BE2C (cell line): ENCODE measurements around the gene PRPS1.

Source experiments
- DNase-seq: peaks from one replicate; pipeline ENCODE4 v3.0.0-alpha.2; 2020
- H3K27me3 ChIP-seq: fragments of 250-450 bp; sonication (Bioruptor Pico); 2 replicates; pipeline ENCODE4 v1.5.1; 2020; ENCODE audit warnings: mild to moderate bottlenecking
- H3K36me3 ChIP-seq: fragments of 250-450 bp; sonication (Bioruptor Pico); 2 replicates; pipeline ENCODE4 v1.5.1; 2020; ENCODE audit warnings: mild to moderate bottlenecking
- H3K4me1 ChIP-seq: fragments of 250-450 bp; sonication (Bioruptor Pico); 2 replicates; pipeline ENCODE4 v1.5.1; 2020
- H3K4me3 ChIP-seq: 2 replicates; pipeline ENCODE4 v1.5.1; 2011; ENCODE audit warnings: low read depth, low read length
- H3K9me3 ChIP-seq: fragments of 250-450 bp; sonication (Bioruptor Pico); 2 replicates; pipeline ENCODE4 v1.5.1; 2020
- CTCF ChIP-seq: IDR thresholded peaks from 2 replicates; pipeline ENCODE4 v1.5.1; 2012; ENCODE audit warnings: mild to moderate bottlenecking, low read depth, low read length

PRPS1 gene

DNA sequence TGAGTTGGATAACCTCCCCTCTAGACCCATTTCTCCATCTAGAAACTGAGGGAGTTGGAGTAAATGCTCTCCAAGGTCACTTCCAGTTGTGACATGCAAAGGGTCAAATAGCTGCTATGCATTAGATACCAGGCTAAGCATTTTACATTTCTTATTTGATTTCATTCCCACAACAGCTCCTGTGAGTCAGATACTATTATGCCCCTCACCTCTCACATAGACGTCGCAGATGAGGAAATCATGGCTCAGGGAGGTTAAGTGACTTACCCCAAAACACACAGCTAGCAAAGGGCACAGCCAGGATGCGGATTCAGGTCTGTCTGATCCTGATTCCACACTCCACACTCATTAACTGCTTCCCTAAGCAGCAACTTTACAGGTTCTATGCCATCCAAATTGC, 57.7 kb downstream of the PRPS1 start:
- Histone ChIP-seq H3K27me3 (no peaks in the 10 kb centered on the region), H3K4me1 (no peaks in the 10 kb centered on the region)
- TF ChIP-seq CTCF = no peak

GRCh38 chrX:107686792-107687191, 58.5 kb downstream of the PRPS1 start:
- no peak overlapping the region for H3K4me3 ChIP-seq
- no peaks in the 10 kb centered on the region for H3K27me3 ChIP-seq
- no peaks in the 10 kb centered on the region for H3K36me3 ChIP-seq
- no peak for TF ChIP-seq CTCF
- no peak for DNase-seq
- no peaks in the 10 kb centered on the region for H3K4me1 ChIP-seq
- no peaks in the 10 kb centered on the region for H3K9me3 ChIP-seq

More for the DNA sequence above, 57.7 kb downstream of the PRPS1 start:
- DNase-seq = no peak
- H3K4me3 ChIP-seq = no peak overlapping the region
- no peaks in the 10 kb centered on the region for H3K36me3 ChIP-seq
- H3K9me3 ChIP-seq = no peaks in the 10 kb centered on the region

DNA sequence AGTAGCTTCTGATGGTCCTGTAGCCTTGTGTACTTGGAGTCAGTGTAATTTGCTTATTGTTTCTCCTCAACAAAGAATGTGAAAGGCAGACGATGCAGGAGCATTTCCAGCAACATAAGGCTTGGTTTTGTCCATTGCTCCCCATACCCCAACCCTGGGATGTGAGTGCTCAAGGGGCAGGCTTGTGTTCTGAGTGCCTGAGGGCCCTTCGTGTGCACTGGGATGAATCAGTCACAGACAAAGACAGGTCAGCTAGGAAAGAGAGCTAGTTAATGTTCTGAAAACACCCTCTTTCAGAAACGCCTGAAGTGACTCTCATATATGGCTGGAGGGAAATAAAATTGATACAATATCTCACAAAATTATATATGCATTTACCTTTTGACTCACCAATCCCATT, 59.1 kb downstream of the PRPS1 start:
- Histone ChIP-seq H3K9me3 (no peaks in the 10 kb centered on the region), H3K27me3 (no peaks in the 10 kb centered on the region), H3K4me3 (no peak overlapping the region), H3K36me3 (no peaks in the 10 kb centered on the region), H3K4me1 (no peaks in the 10 kb centered on the region)
- TF ChIP-seq CTCF = no peak
- DNase-seq = no peak

- TF ChIP-seq CTCF = no peak
- Histone ChIP-seq H3K4me3 (no peak overlapping the region), H3K4me1 (no peaks in the 10 kb centered on the region), H3K27me3 (no peaks in the 10 kb centered on the region), H3K9me3 (no peaks in the 10 kb centered on the region), H3K36me3 (no peaks in the 10 kb centered on the region)
- DNase-seq = no peak
These were observed 62.7 kb downstream of the PRPS1 start for GRCh38 chrX:107691024-107691448.

DNA sequence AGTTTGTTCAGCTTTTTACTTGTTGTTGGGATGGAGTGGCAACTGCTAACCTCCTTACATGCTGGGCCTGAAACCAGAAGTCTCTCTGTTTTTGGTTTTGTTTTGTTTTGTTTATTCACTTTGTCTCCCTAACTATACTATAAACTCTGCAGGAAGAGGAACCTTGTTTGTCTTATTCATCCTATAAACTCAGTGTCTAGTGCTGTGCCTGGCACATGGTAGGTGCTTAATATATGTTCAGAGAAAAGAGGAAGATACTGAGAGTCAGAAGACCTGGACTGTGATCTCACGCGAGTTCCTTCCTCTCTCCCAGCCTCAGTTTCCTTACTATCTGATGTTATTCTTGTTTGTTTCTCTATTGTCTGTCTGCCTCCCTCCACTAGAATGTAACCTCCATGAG, 71.3 kb downstream of the PRPS1 start:
- Histone ChIP-seq H3K27me3 (no peaks in the 10 kb centered on the region), H3K9me3 (no peaks in the 10 kb centered on the region), H3K4me1 (no peaks in the 10 kb centered on the region), H3K4me3 (no peak overlapping the region), H3K36me3 (no peaks in the 10 kb centered on the region)
- TF ChIP-seq CTCF = no peak
- no peak for DNase-seq

GRCh38 chrX:107700317-107700774, 72.0 kb downstream of the PRPS1 start:
- H3K4me3 ChIP-seq = no peak overlapping the region
- no peak for DNase-seq
- H3K9me3 ChIP-seq = no peaks in the 10 kb centered on the region
- no peaks in the 10 kb centered on the region for H3K27me3 ChIP-seq
- TF ChIP-seq CTCF = no peak
- H3K36me3 ChIP-seq = no peaks in the 10 kb centered on the region
- no peaks in the 10 kb centered on the region for H3K4me1 ChIP-seq
